Activated T-helper 1 cell treated with anti-CD3 and anti-CD28 coated beads, Interleukin-12 subunit alpha, Interleukin-12 subunit beta, Interleukin-2, Interleukin-4 antibody, amounts not matched to agents 30 ng/mL and 10 ng/mL and 1 ng/mL, durations not matched to agents 14 hours and 24 hours and 36 hours (primary cell): ENCODE data around the gene ABCC3. TPM values are rescaled to one million over a fixed set of nuclear protein-coding genes. Genes with fewer than 3 reads are reported as not detected.
"Not testable (repeated sequence)": the region's sequence is repeated elsewhere in the genome, so short reads cannot be mapped to it uniquely, and the experiment has no call there.

Source experiments
- DNase-seq: peaks from one replicate; pipeline ENCODE4 v3.0.0; 2021; ENCODE audit warnings: low spot score
- H3K27ac Mint-ChIP-seq: one replicate; pipeline ENCODE4 v1.8.0; 2021; ENCODE audit warnings: mild to moderate bottlenecking, mixed read lengths
- H3K27me3 Mint-ChIP-seq: one replicate; pipeline ENCODE4 v1.8.0; 2022; ENCODE audit warnings: mild to moderate bottlenecking, moderate library complexity, mixed read lengths; ENCODE audit not compliant: insufficient read depth
- H3K36me3 Mint-ChIP-seq: one replicate; pipeline ENCODE4 v1.8.0; 2021; ENCODE audit warnings: low read depth, mixed read lengths
- H3K4me1 Mint-ChIP-seq: one replicate; pipeline ENCODE4 v1.8.0; 2021; ENCODE audit warnings: low read depth, mixed read lengths
- H3K4me3 Mint-ChIP-seq: one replicate; pipeline ENCODE4 v1.8.0; 2021; ENCODE audit warnings: mild to moderate bottlenecking, moderate library complexity, mixed read lengths
- H3K9me3 Mint-ChIP-seq: one replicate; pipeline ENCODE4 v1.8.0; 2021; ENCODE audit warnings: mixed read lengths
- intact Hi-C: fragments of 100-400 bp; cut with micrococcal nuclease; formaldehyde crosslinking; loops from one replicate; pipeline ENCODE4 v1.15.1; 2024
- total RNA-seq: library from RNA; stranded (reverse); gene quantifications from 2 replicates; pipeline ENCODE4 v1.2.3, GENCODE V29; 2022

ABCC3 gene
- total RNA-seq, 1 donor from 2014 or later = not detected

GRCh38 chr17:50675627-50676026 is 40.9 kb downstream of the ABCC3 start:
- H3K4me1 Mint-ChIP-seq = no peaks in the 10 kb centered on the region
- no peak overlapping the region for H3K27ac Mint-ChIP-seq
- peaks cover 11% of the 10 kb centered on the region for H3K27me3 Mint-ChIP-seq
- H3K36me3 Mint-ChIP-seq = no peaks in the 10 kb centered on the region
- H3K9me3 Mint-ChIP-seq = no peaks in the 10 kb centered on the region
- no peak for DNase-seq
- intact Hi-C loops = no loop called here
- H3K4me3 Mint-ChIP-seq = no peak overlapping the region

- no peaks in the 10 kb centered on the region for H3K36me3 Mint-ChIP-seq
- DNase-seq = no peak
- no peaks in the 10 kb centered on the region for H3K9me3 Mint-ChIP-seq
- H3K27me3 Mint-ChIP-seq = peaks cover 15% of the 10 kb centered on the region
- H3K4me3 Mint-ChIP-seq = no peak overlapping the region
- H3K27ac Mint-ChIP-seq = no peak overlapping the region
- H3K4me1 Mint-ChIP-seq = peaks cover 3% of the 10 kb centered on the region
- intact Hi-C loops = no loop called here
These were observed 41.6 kb downstream of the ABCC3 start for GRCh38 chr17:50676065-50676975.

- Mint-ChIP-seq H3K27ac (no peak overlapping the region), H3K27me3 (peaks cover 22% of the 10 kb centered on the region), H3K4me3 (no peak overlapping the region), H3K4me1 (peaks cover 7% of the 10 kb centered on the region), H3K9me3 (no peaks in the 10 kb centered on the region), H3K36me3 (no peaks in the 10 kb centered on the region)
- intact Hi-C loops = no loop called here
- DNase-seq = no peak
These were observed 43.2 kb downstream of the ABCC3 start for GRCh38 chr17:50677851-50678375.

GRCh38 chr17:50679008-50679544 is 44.4 kb downstream of the ABCC3 start:
- Mint-ChIP-seq H3K4me1 (peaks cover 7% of the 10 kb centered on the region), H3K27me3 (peaks cover 22% of the 10 kb centered on the region)

GRCh38 chr17:50680126-50680525 is 45.4 kb downstream of the ABCC3 start:
- intact Hi-C loops = loop anchor here (5.0 kb wide), 1 partner anchor 48 kb away; the partner anchor contains the start of gene ABCC3
- Mint-ChIP-seq H3K27ac (no peak overlapping the region), H3K4me3 (no peak overlapping the region), H3K36me3 (no peaks in the 10 kb centered on the region), H3K4me1 (peaks cover 7% of the 10 kb centered on the region), H3K9me3 (no peaks in the 10 kb centered on the region), H3K27me3 (peaks cover 18% of the 10 kb centered on the region)
- no peak for DNase-seq

More at GRCh38 chr17:50679008-50679544, 44.4 kb downstream of the ABCC3 start:
- H3K9me3 Mint-ChIP-seq = no peaks in the 10 kb centered on the region
- H3K27ac Mint-ChIP-seq = no peak overlapping the region
- intact Hi-C loops = no loop called here
- no peak overlapping the region for H3K4me3 Mint-ChIP-seq
- H3K36me3 Mint-ChIP-seq = no peaks in the 10 kb centered on the region
- no peak for DNase-seq

- not testable (repeated sequence) for H3K4me3 Mint-ChIP-seq, H3K4me1 Mint-ChIP-seq, H3K9me3 Mint-ChIP-seq, H3K36me3 Mint-ChIP-seq, DNase-seq, H3K27ac Mint-ChIP-seq
- H3K27me3 Mint-ChIP-seq = peaks cover 17% of the 10 kb centered on the region
- intact Hi-C loops = loop anchor here (5.0 kb wide), 1 partner anchor 48 kb away; the partner anchor contains the start of gene ABCC3
These were observed 46.0 kb downstream of the ABCC3 start for GRCh38 chr17:50680543-50681262.

- Mint-ChIP-seq H3K4me1 (peaks cover 7% of the 10 kb centered on the region), H3K27me3 (peaks cover 17% of the 10 kb centered on the region), H3K36me3 (no peaks in the 10 kb centered on the region), H3K9me3 (no peaks in the 10 kb centered on the region), H3K27ac (no peak overlapping the region), H3K4me3 (no peak overlapping the region)
- intact Hi-C loops = loop anchor here (5.0 kb wide), 1 partner anchor 49 kb away; the partner anchor contains the start of gene ABCC3
- DNase-seq = no peak
These were observed 46.9 kb downstream of the ABCC3 start for GRCh38 chr17:50681263-50682200.

GRCh38 chr17:50682441-50682840 is 47.8 kb downstream of the ABCC3 start:
- intact Hi-C loops = loop anchor here (5.0 kb wide), 1 partner anchor 50 kb away; the partner anchor contains the start of gene ABCC3
- no peak overlapping the region for H3K4me3 Mint-ChIP-seq
- no peaks in the 10 kb centered on the region for H3K36me3 Mint-ChIP-seq
- DNase-seq = no peak
- peaks cover 17% of the 10 kb centered on the region for H3K27me3 Mint-ChIP-seq
- H3K27ac Mint-ChIP-seq = no peak overlapping the region
- peaks cover 7% of the 10 kb centered on the region for H3K4me1 Mint-ChIP-seq
- H3K9me3 Mint-ChIP-seq = no peaks in the 10 kb centered on the region

GRCh38 chr17:50682938-50683337 is 48.3 kb downstream of the ABCC3 start:
- peaks cover 17% of the 10 kb centered on the region for H3K27me3 Mint-ChIP-seq
- H3K4me1 Mint-ChIP-seq = peaks cover 7% of the 10 kb centered on the region
- no peak overlapping the region for H3K27ac Mint-ChIP-seq
- no peak overlapping the region for H3K4me3 Mint-ChIP-seq
- H3K36me3 Mint-ChIP-seq = no peaks in the 10 kb centered on the region
- intact Hi-C loops = loop anchor here (5.0 kb wide), 1 partner anchor 51 kb away; the partner anchor contains the start of gene ABCC3
- DNase-seq = no peak
- H3K9me3 Mint-ChIP-seq = no peaks in the 10 kb centered on the region

- Mint-ChIP-seq H3K27me3 (peaks cover 17% of the 10 kb centered on the region), H3K9me3 (no peaks in the 10 kb centered on the region), H3K4me3 (no peak overlapping the region), H3K4me1 (peaks cover 7% of the 10 kb centered on the region), H3K27ac (no peak overlapping the region), H3K36me3 (no peaks in the 10 kb centered on the region)
- DNase-seq = no peak
- intact Hi-C loops = loop anchor here (5.0 kb wide), 1 partner anchor 51 kb away; the partner anchor contains the start of gene ABCC3
These were observed 49.0 kb downstream of the ABCC3 start for GRCh38 chr17:50683434-50684287.

GRCh38 chr17:50684288-50684611 is 49.6 kb downstream of the ABCC3 start:
- Mint-ChIP-seq H3K27ac (no peak overlapping the region), H3K4me3 (no peak overlapping the region), H3K36me3 (no peaks in the 10 kb centered on the region), H3K27me3 (peaks cover 17% of the 10 kb centered on the region), H3K4me1 (peaks cover 7% of the 10 kb centered on the region), H3K9me3 (no peaks in the 10 kb centered on the region)
- DNase-seq = no peak
- intact Hi-C loops = loop anchor here (5.0 kb wide), 1 partner anchor 52 kb away; the partner anchor contains the start of gene ABCC3
